IMR-90 (cell line): ENCODE data around the gene EHMT1. TPM values are rescaled to one million over a fixed set of nuclear protein-coding genes. Genes with fewer than 3 reads are reported as not detected.

ENCODE experiments used
- ATAC-seq: fragments of 200-7000 bp; cut with Tn5 transposase; 2 replicates; pipeline ENCODE4 v1.9.1; 2020; ENCODE audit warnings: low read depth, mild to moderate bottlenecking, moderate library complexity
- BruUV-seq: library from RNA; stranded (reverse); fragments of 400-500 nt; replicated peaks from 2 replicates; lab custom pipeline; 2021; lab: Mats Ljungman, UMichigan
- CTCF ChIA-PET: fragments of 300-600 bp; formaldehyde crosslinking; extraction: SDS; loops from one replicate; lab custom pipeline; 2021; ENCODE audit warnings: antibody characterized with exemption; lab: Yijun Ruan, JAX
- POLR2A ChIA-PET: fragments of 300-600 bp; sonication (Branson Sonifier 250); formaldehyde crosslinking; loops from one replicate; lab custom pipeline; 2022; ENCODE audit warnings: antibody characterized with exemption; ENCODE audit not compliant: unreplicated experiment; lab: Charles Lee
- DNase-seq: peaks from one replicate; pipeline ENCODE4 v3.0.0; 2013
- H2AFZ ChIP-seq: replicated peaks from 2 replicates; pipeline ENCODE3; 2013; ENCODE audit warnings: low read length, mild to moderate bottlenecking; ENCODE audit not compliant: poor library complexity
- H2AK5ac ChIP-seq: 2 replicates; pipeline ENCODE4 v1.6.1; 2013; ENCODE audit warnings: low read depth, low read length, inconsistent platforms
- H2AK9ac ChIP-seq: replicated peaks from 2 replicates; pipeline ENCODE3; 2013; ENCODE audit warnings: mild to moderate bottlenecking, low read depth, low read length, moderate library complexity; ENCODE audit not compliant: poor library complexity
- H2BK120ac ChIP-seq: 2 replicates; pipeline ENCODE4 v1.6.1; 2013; ENCODE audit warnings: low read depth, low read length, inconsistent platforms
- H2BK15ac ChIP-seq: 3 replicates; pipeline ENCODE4 v1.6.1; 2013; ENCODE audit warnings: low read depth, low read length, inconsistent platforms
- H2BK20ac ChIP-seq: 2 replicates; pipeline ENCODE4 v1.6.1; 2013; ENCODE audit warnings: low read depth, mild to moderate bottlenecking, inconsistent platforms, low read length, moderate library complexity
- H2BK5ac ChIP-seq: 2 replicates; pipeline ENCODE4 v1.6.1; 2013; ENCODE audit warnings: mild to moderate bottlenecking, low read depth, low read length, inconsistent platforms; ENCODE audit not compliant: poor library complexity, severe bottlenecking
- H3K14ac ChIP-seq: replicated peaks from 2 replicates; pipeline ENCODE4 v1.6.1; 2013; ENCODE audit warnings: low read depth, low read length, inconsistent platforms
- H3K18ac ChIP-seq: 2 replicates; pipeline ENCODE4 v1.6.1; 2013; ENCODE audit warnings: low read depth, low read length, control low read depth
- H3K23ac ChIP-seq: 2 replicates; pipeline ENCODE4 v1.6.1; 2013; ENCODE audit warnings: low read depth, low read length, inconsistent platforms
- H3K27ac ChIP-seq: 2 replicates; pipeline ENCODE4 v1.5.1; 2013; ENCODE audit warnings: mild to moderate bottlenecking, control low read depth, low read length; ENCODE audit not compliant: insufficient read depth
- H3K27me3 ChIP-seq: 2 replicates; pipeline ENCODE4 v1.6.1; 2013; ENCODE audit warnings: low read length; ENCODE audit not compliant: control insufficient read depth, insufficient read depth
- H3K36me3 ChIP-seq: 2 replicates; pipeline ENCODE4 v1.6.1; 2013; ENCODE audit warnings: low read length, mixed read lengths; ENCODE audit not compliant: control insufficient read depth, insufficient read depth
- H3K4ac ChIP-seq: 2 replicates; pipeline ENCODE4 v1.6.1; 2013; ENCODE audit warnings: low read depth, low read length, inconsistent platforms
- H3K4me1 ChIP-seq: 2 replicates; pipeline ENCODE4 v1.6.1; 2013; ENCODE audit warnings: low read length, mixed read lengths; ENCODE audit not compliant: control insufficient read depth, insufficient read depth
- H3K4me2 ChIP-seq: 2 replicates; pipeline ENCODE4 v1.6.1; 2013; ENCODE audit warnings: low read depth, mild to moderate bottlenecking, control low read depth, low read length, moderate library complexity
- H3K4me3 ChIP-seq: 2 replicates; pipeline ENCODE4 v1.5.1; 2013; ENCODE audit warnings: low read depth, mild to moderate bottlenecking, control low read depth, low read length, moderate library complexity; ENCODE audit not compliant: insufficient read depth
- H3K56ac ChIP-seq: 2 replicates; pipeline ENCODE4 v1.6.1; 2013; ENCODE audit warnings: low read length, inconsistent platforms; ENCODE audit not compliant: insufficient read depth; ENCODE audit errors: extremely low read depth
- H3K79me1 ChIP-seq, 2 experiments: 2 replicates each; pipeline ENCODE4 v1.6.1; 2013; ENCODE audit warnings: low read length in 2 of 2, inconsistent platforms in 1 of 2, low read depth in 1 of 2
- H3K9ac ChIP-seq: 2 replicates; pipeline ENCODE4 v1.6.1; 2013; ENCODE audit warnings: low read depth, low read length, control low read depth
- H3K9me1 ChIP-seq: 2 replicates; pipeline ENCODE4 v1.6.1; 2013; ENCODE audit warnings: low read length, inconsistent platforms; ENCODE audit not compliant: insufficient read depth
- H3K9me3 ChIP-seq: 2 replicates; pipeline ENCODE4 v1.6.1; 2013; ENCODE audit warnings: low read length; ENCODE audit not compliant: control insufficient read depth, insufficient read depth
- H4K20me1 ChIP-seq: 2 replicates; pipeline ENCODE4 v1.6.1; 2013; ENCODE audit warnings: low read length, inconsistent platforms; ENCODE audit not compliant: insufficient read depth
- H4K5ac ChIP-seq: 2 replicates; pipeline ENCODE4 v1.6.1; 2013; ENCODE audit warnings: mild to moderate bottlenecking, low read depth, low read length, control low read depth
- H4K8ac ChIP-seq, 2 experiments: 2 replicates each; pipeline ENCODE4 v1.6.1; 2013; ENCODE audit warnings: low read depth in 2 of 2, low read length in 2 of 2, control low read depth in 1 of 2, inconsistent platforms in 1 of 2
- H4K91ac ChIP-seq: 2 replicates; pipeline ENCODE4 v1.6.1; 2013; ENCODE audit warnings: low read depth, low read length, inconsistent platforms; ENCODE audit not compliant: insufficient read depth
- BHLHE40 ChIP-seq: fragments of 150-350 bp; IDR thresholded peaks from 2 replicates; pipeline ENCODE4 v1.6.1; 2016; ENCODE audit warnings: mild to moderate bottlenecking, low read depth, low read length
- CEBPB ChIP-seq: IDR thresholded peaks from 2 replicates; pipeline ENCODE4 v1.6.1; 2012; ENCODE audit warnings: low read depth, low read length, improper control_type of control experiment
- FOS ChIP-seq: fragments of 150-350 bp; IDR thresholded peaks from 2 replicates; pipeline ENCODE4 v1.6.1; 2016; ENCODE audit warnings: low read depth, low read length
- MAFK ChIP-seq: IDR thresholded peaks from 2 replicates; pipeline ENCODE4 v1.6.1; 2012; ENCODE audit warnings: low read depth, low read length, improper control_type of control experiment
- MXI1 ChIP-seq: IDR thresholded peaks from 2 replicates; pipeline ENCODE4 v1.6.1; 2012; ENCODE audit warnings: low read depth, mild to moderate bottlenecking, low read length, moderate library complexity, borderline replicate concordance
- USF2 ChIP-seq: fragments of 150-350 bp; IDR thresholded peaks from 2 replicates; pipeline ENCODE4 v1.6.1; 2017; ENCODE audit warnings: mild to moderate bottlenecking, antibody characterized with exemption, low read length, low read depth
- WGBS, 2 experiments: methylation state at CpG; one replicate each; pipeline versions ENCODE4 v1.1.5 to v1.1.7; 2013; ENCODE audit warnings: missing lambda C conversion rate in 2 of 2; ENCODE audit not compliant: insufficient read length in 1 of 2; ENCODE audit errors: extremely low coverage in 2 of 2; 5-methylcytosine and 5-hydroxymethylcytosine counted together
- dilution Hi-C: fragments of 300-500 bp; cut with HindIII; formaldehyde crosslinking; loops from one replicate; pipeline ENCODE4 v1.14.3; 2018; ENCODE audit warnings: low sequenced_read_pairs; ENCODE audit not compliant: unreplicated experiment
- in situ Hi-C: fragments of 300-500 bp; cut with MboI; formaldehyde crosslinking; loops from 3 replicates; pipeline ENCODE4 v1.14.3; 2019; ENCODE audit warnings: low sequenced_read_pairs, inconsistent platforms, mixed read lengths
- intact Hi-C: fragments of 100-400 bp; cut with micrococcal nuclease; formaldehyde crosslinking; loops from 2 replicates; pipeline ENCODE4 v1.10.0; 2022
- polyA plus RNA-seq, 3 experiments: library from polyadenylated mRNA; depleted of rRNA; stranded (reverse); fragments of >200 nt; gene quantifications; 2 replicates each; pipeline ENCODE4 v1.2.3, GENCODE V29; 2012; ENCODE audit warnings: low replicate concordance in 1 of 3
- total RNA-seq: library from RNA; depleted of rRNA; stranded (reverse); fragments of >200 nt; gene quantifications from 2 replicates; pipeline ENCODE4 v1.2.3, GENCODE V29; 2012

Gene EHMT1
- total and polyA plus RNA-seq, 2 of the 4 experiments (the other 2 are of a cell fraction), result 32.8 to 35.1 TPM

- TF ChIP-seq USF2, result no peak
These were observed 181.6 kb downstream of the EHMT1 start (continued) for GRCh38 chr9:137800196-137801022.

GRCh38 chr9:137801023-137801319 lies 182.2 kb downstream of the EHMT1 start:
- 100% methylated on average over 2 of the region's 7 CpGs; no CpG with 5 or more reads in 1 of the 2 experiments for WGBS, 2 experiments
- Histone ChIP-seq H2BK5ac (no peak overlapping the region), H4K8ac (no peak overlapping the region), H2AK5ac (no peak overlapping the region), H2BK15ac (no peak overlapping the region), H2AK9ac (no peak overlapping the region), H3K56ac (no peak overlapping the region), H2BK20ac (no peak overlapping the region), H3K27ac (no peak overlapping the region), H3K27me3 (no peaks in the 10 kb centered on the region), H3K14ac (no peak overlapping the region), H3K4ac (no peak overlapping the region), H4K5ac (no peak overlapping the region), H3K18ac (no peak overlapping the region), H3K36me3 (peaks cover 67% of the 10 kb centered on the region), H4K20me1 (0 out of 2 replicates have a peak, but pooled peaks cover 5% of the 10 kb centered on the region), H3K4me3 (no peak overlapping the region), H2BK120ac (no peak overlapping the region), H3K23ac (no peak overlapping the region), H3K4me2 (no peak overlapping the region), H4K91ac (no peak overlapping the region), H3K9me1 (peaks cover 7% of the 10 kb centered on the region), H3K4me1 (no peaks in the 10 kb centered on the region), H3K9ac (no peak overlapping the region), H3K9me3 (no peaks in the 10 kb centered on the region), H3K79me1 (peaks cover 8 to 19% of the 10 kb centered on the region in 2 experiments), H2AFZ (no peak overlapping the region)
- ATAC-seq (no peak), DNase-seq (no peak)
- TF ChIP-seq MXI1, result no peak
- TF ChIP-seq MAFK, result no peak
- no peak for TF ChIP-seq CEBPB
- TF ChIP-seq BHLHE40, result no peak
- no peak for TF ChIP-seq FOS
- TF ChIP-seq USF2, result no peak
- POLR2A ChIA-PET, result no interaction called here
- intact Hi-C loops (no loop called here), dilution Hi-C loops (no loop called here), in situ Hi-C loops (no loop called here)
- CTCF ChIA-PET, result no interaction called here
- no TSS peak for BruUV-seq
